Adrenal gland (tissue), 12 donors: ENCODE data around the gene RPS27A. TPM values are rescaled to one million over a fixed set of nuclear protein-coding genes. Genes with fewer than 3 reads are reported as not detected.
"Not testable (repeated sequence)": the region's sequence is repeated elsewhere in the genome, so short reads cannot be mapped to it uniquely, and the experiment has no call there.

Experiments
- DNase-seq, 7 donors: peaks; one replicate each; pipeline ENCODE4 v3.0.0-alpha.2; 2019 to 2020
- H3K27ac ChIP-seq, 5 donors: fragments of 200-600 bp; sonication (generic) in 4 of 5; 1 replicate in 3 of 5; 2 replicates in 2 of 5; pipeline versions ENCODE4 v1.5.1 to v1.8.0; 2016 to 2020; ENCODE audit warnings: mild to moderate bottlenecking in 1 of 5
- H3K27me3 ChIP-seq: fragments of 200-600 bp; 2 replicates; pipeline ENCODE4 v1.8.0; 2021
- H3K36me3 ChIP-seq, 2 donors: fragments of 200-600 bp; replicated peaks in 1 of 2; 1 replicate in 1 of 2; 2 replicates in 1 of 2; pipeline versions ENCODE4 v1.5.1 to v1.8.0; 2018 to 2022
- H3K4me1 ChIP-seq, 2 donors: fragments of 200-600 bp; replicated peaks in 1 of 2; 1 replicate in 1 of 2; 2 replicates in 1 of 2; pipeline versions ENCODE4 v1.5.1 to v1.8.0; 2018 to 2021
- H3K4me3 ChIP-seq, 4 donors: fragments of 200-600 bp; sonication (generic) in 3 of 4; one replicate each; pipeline ENCODE4 v1.5.1; 2016 to 2018
- H3K9me3 ChIP-seq, 3 donors: fragments of 200-600 bp; sonication (generic) in 1 of 3; replicated peaks in 1 of 3; 1 replicate in 2 of 3; 2 replicates in 1 of 3; pipeline versions ENCODE4 v1.5.1 to v1.8.0; 2016 to 2021
- CTCF ChIP-seq, 6 experiments: fragments of 450-650 bp in 4 of 6; fragments of 200-600 bp in 2 of 6; sonication (generic) in 1 of 6; IDR thresholded peaks; 1 replicate in 5 of 6; 2 replicates in 1 of 6; pipeline versions ENCODE4 v1.5.1 to v1.8.0; 2016 to 2021; ENCODE audit warnings: antibody characterized with exemption in 6 of 6, mild to moderate bottlenecking in 2 of 6, moderate library complexity in 1 of 6
- POLR2A ChIP-seq, 2 donors: fragments of 450-650 bp; IDR thresholded peaks; one replicate each; pipeline ENCODE4 v1.6.1; 2017; ENCODE audit warnings: antibody characterized with exemption in 2 of 2, mild to moderate bottlenecking in 2 of 2, moderate library complexity in 1 of 2
- WGBS, 4 donors: extraction: QIAGEN DNeasy Blood & Tissue Kit in 2 of 4; methylation state at CpG; one replicate each; pipeline versions ENCODE4 v1.1.5 to v1.1.7; 2013 to 2017; 5-methylcytosine and 5-hydroxymethylcytosine counted together
- intact Hi-C, 2 donors: fragments of 100-400 bp; cut with DNase I; formaldehyde crosslinking; loops; one replicate each; pipeline versions ENCODE4 v1.14.1 to v1.15.0; 2022 to 2023
- polyA plus RNA-seq, 3 donors: library from polyadenylated mRNA; stranded (reverse); fragments of 200-250 nt in 2 of 3; fragments of 350-450 nt in 1 of 3; fragmentation: Illumina TruSeq in 1 of 3; extraction: RNeasy Lipid Tissue Mini Kit (QIAGEN cat#74804) in 1 of 3; gene quantifications; one replicate each; pipeline ENCODE4 v1.2.3, GENCODE V29; 2013 to 2014
- total RNA-seq, 9 donors: library from RNA; depleted of rRNA in 4 of 9; stranded (reverse); fragments of >200 nt in 4 of 9; fragments of 120-200 nt in 1 of 9; fragmentation: NEBNext Ultra II Directional in 1 of 9; extraction: Animal tissue kit (Norgen Biotek cat#: 25700) in 1 of 9; gene quantifications; one replicate each; pipeline versions ENCODE4 v1.1.0 to v1.2.4, GENCODE V29; 2013 to 2023
- donor health status: healthy with polysubstance abuse.
- donor health status: Bipolar disorder and iron deficiency.
- donor health status: DM: yes; HTN: yes; CAD: no.
- donor health status: DM: no; HTN: no; CAD: no.
- donor health status: DM: no; HTN: no; CAD: no.
- donor health status: DM: yes; HTN: yes; CAD: no.

Gene RPS27A
- total and polyA plus RNA-seq, 12 donors = 493 to 1,820 (median 834) TPM

GRCh38 chr2:55269645-55269990, 37.1 kb downstream of the RPS27A start:
- H3K27ac ChIP-seq = peak overlapping the region in 4 of 5 donors; percentile 60 to 89 (median 74)
- 44 to 51% (median 49%) methylated on average over 7 of the region's 7 CpGs for WGBS, 4 donors
- TF ChIP-seq POLR2A (IDR thresholded peaks at IDR 0.05) (no peak), CTCF (IDR thresholded peaks at IDR 0.05) (no peak)
- H3K4me3 ChIP-seq = peak overlapping the region in 3 of 4 donors; percentile 44 to 82 (median 81)
- H3K4me1 ChIP-seq = peaks cover 7 to 17% of the 10 kb centered on the region in 2 donors
- H3K9me3 ChIP-seq = no peaks in the 10 kb centered on the region
- DNase-seq = no peak
- peaks cover 0 to 18% of the 10 kb centered on the region in 2 donors for H3K36me3 ChIP-seq
- intact Hi-C loops = loop anchor here in 1 of 2 donors (10.0 kb wide), 1 partner anchor 155 kb away; no protein-coding TSS in a partner anchor
- H3K27me3 ChIP-seq = no peaks in the 10 kb centered on the region

- H3K36me3 ChIP-seq, H3K4me1 ChIP-seq, DNase-seq, H3K27me3 ChIP-seq, intact Hi-C loops, H3K4me3 ChIP-seq, H3K27ac ChIP-seq, H3K9me3 ChIP-seq: not testable (repeated sequence)
- 84 to 93% (median 87%) methylated on average over 2 of the region's 2 CpGs for WGBS, 4 donors
These were observed 41.9 kb downstream of the RPS27A start for GRCh38 chr2:55274346-55274745.

- Histone ChIP-seq H3K27me3 (no peaks in the 10 kb centered on the region), H3K27ac (no peak overlapping the region), H3K4me1 (peaks cover 0 to 6% of the 10 kb centered on the region in 2 donors), H3K36me3 (no peaks in the 10 kb centered on the region), H3K4me3 (no peak overlapping the region), H3K9me3 (no peaks in the 10 kb centered on the region)
- WGBS, 4 donors = 87 to 89% (median 88%) methylated on average over 3 of the region's 3 CpGs
- TF ChIP-seq POLR2A (IDR thresholded peaks at IDR 0.05) (no peak), CTCF (IDR thresholded peaks at IDR 0.05) (no peak)
- intact Hi-C loops = no loop called here
- DNase-seq = no peak
These were observed 44.8 kb downstream of the RPS27A start for GRCh38 chr2:55277310-55277709.

- H3K27ac ChIP-seq, DNase-seq, H3K9me3 ChIP-seq, H3K27me3 ChIP-seq, H3K36me3 ChIP-seq, intact Hi-C loops, H3K4me3 ChIP-seq: not testable (repeated sequence)
- WGBS, 4 donors = 46 to 54% (median 50%) methylated on average over 10 of the region's 10 CpGs
- H3K4me1 ChIP-seq = peaks cover 0 to 15% of the 10 kb centered on the region in 2 donors
These were observed 46.8 kb downstream of the RPS27A start for GRCh38 chr2:55279214-55279835.

- H3K27ac ChIP-seq, intact Hi-C loops, H3K27me3 ChIP-seq, H3K36me3 ChIP-seq, DNase-seq, H3K4me3 ChIP-seq, H3K9me3 ChIP-seq: not testable (repeated sequence)
- 52 to 65% (median 58%) methylated on average over 7 of the region's 7 CpGs for WGBS, 4 donors
- H3K4me1 ChIP-seq = peaks cover 0 to 16% of the 10 kb centered on the region in 2 donors
These were observed 47.5 kb downstream of the RPS27A start for GRCh38 chr2:55279859-55280424.

GRCh38 chr2:55280851-55281546, 48.5 kb downstream of the RPS27A start:
- intact Hi-C loops, H3K27me3 ChIP-seq, H3K9me3 ChIP-seq, DNase-seq, H3K36me3 ChIP-seq, H3K27ac ChIP-seq: not testable (repeated sequence)
- peak overlapping the region in 1 of 4 donors; percentile 81 for H3K4me3 ChIP-seq
- peaks cover 0 to 18% of the 10 kb centered on the region in 2 donors for H3K4me1 ChIP-seq
- WGBS, 4 donors = 87 to 94% (median 91%) methylated on average over 5 of the region's 5 CpGs
